ENCODE measurements around the gene TOR1B. TPM values are rescaled to one million over a fixed set of nuclear protein-coding genes. Genes with fewer than 3 reads are reported as not detected.

TOR1B gene
- total and polyA plus RNA-seq, 5 experiments from 2014 or later = 12.3 to 27.8 (median 20.2) TPM

DNA sequence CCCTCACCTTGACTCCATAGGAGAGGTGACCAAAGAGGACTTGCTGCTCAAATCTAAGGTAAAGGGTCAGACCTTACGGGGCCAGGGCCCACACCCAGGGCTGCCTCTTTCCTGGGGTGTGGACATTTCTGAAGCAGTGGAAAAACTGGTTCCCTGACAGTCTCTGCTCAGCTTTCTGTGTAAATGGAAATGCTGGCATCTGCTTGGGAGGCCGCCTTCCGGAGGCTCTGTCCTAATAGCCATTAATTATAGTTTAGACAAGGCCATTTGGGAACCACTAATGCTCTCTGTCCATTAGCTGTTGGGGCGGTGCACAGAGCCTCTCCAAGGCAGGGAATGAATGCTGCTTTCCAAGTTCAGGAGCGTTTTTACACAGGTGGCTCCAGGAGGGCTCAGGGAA is 49.6 kb downstream of the TOR1B start:
- Mint-ChIP-seq H3K4me1 (peaks cover 23 to 90% (median 48%) of the 10 kb centered on the region in 4 donors), H3K27me3 (no peaks in the 10 kb centered on the region), H3K4me3 (no peak overlapping the region), H3K27ac (no peak overlapping the region), H3K36me3 (peaks cover 3 to 77% (median 44%) of the 10 kb centered on the region in 3 donors), H3K9me3 (no peaks in the 10 kb centered on the region)
- POLR2A ChIA-PET = interaction anchor here (1.3 to 3.5 kb wide), 3 partner anchors 8 to 34 kb away, joined by 3 to 10 read pairs (median 5); no protein-coding TSS in a partner anchor
- no peak for DNase-seq
- no peak for ATAC-seq

DNA sequence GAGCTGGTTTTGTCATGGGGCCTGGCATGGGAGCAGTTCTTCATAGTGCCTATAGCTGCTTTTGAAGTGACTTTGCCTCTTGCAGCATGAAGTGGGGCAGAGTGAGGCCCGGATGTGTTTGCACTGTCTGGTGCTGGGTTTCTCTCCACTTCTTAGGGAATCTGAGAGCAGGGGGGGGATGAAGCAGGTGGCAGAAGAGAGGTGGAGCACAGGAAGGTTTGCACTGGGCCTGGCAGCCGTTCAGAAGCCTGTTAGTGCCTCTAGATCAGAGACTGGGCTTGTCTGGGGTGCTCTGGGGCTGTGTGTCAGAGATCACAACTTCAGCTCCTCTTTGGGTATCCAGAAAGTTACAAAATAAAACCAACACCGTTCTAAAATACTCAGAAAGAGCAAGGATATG is 50.6 kb downstream of the TOR1B start:
- no peaks in the 10 kb centered on the region for H3K27me3 Mint-ChIP-seq
- peaks cover 25 to 92% (median 48%) of the 10 kb centered on the region in 4 donors for H3K4me1 Mint-ChIP-seq
- H3K4me3 Mint-ChIP-seq = peak overlapping the region in 7 of 10 donors; percentile 18 to 75 (median 44)
- POLR2A ChIA-PET = interaction anchor here (0.6 to 3.5 kb wide), 5 partner anchors 9 to 708 kb away, joined by 3 to 10 read pairs (median 4); no protein-coding TSS in a partner anchor
- ATAC-seq (no peak), DNase-seq (no peak)
- H3K27ac Mint-ChIP-seq = peak overlapping the region in 8 of 10 donors; percentile 9 to 80 (median 63)
- no peaks in the 10 kb centered on the region for H3K9me3 Mint-ChIP-seq
- peaks cover 3 to 76% (median 49%) of the 10 kb centered on the region in 3 donors for H3K36me3 Mint-ChIP-seq

GRCh38 chr9:129854588-129855110 is 51.7 kb downstream of the TOR1B start:
- Mint-ChIP-seq H3K9me3 (no peaks in the 10 kb centered on the region), H3K27me3 (no peaks in the 10 kb centered on the region), H3K4me3 (peak overlapping the region; percentile 36 to 77 (median 72)), H3K4me1 (peaks cover 25 to 86% (median 48%) of the 10 kb centered on the region in 4 donors), H3K27ac (peak overlapping the region; percentile 9 to 83 (median 72)), H3K36me3 (peaks cover 3 to 78% (median 49%) of the 10 kb centered on the region in 3 donors)
- ATAC-seq (peak; percentile 85 to 90), DNase-seq (peak in 6 of 10 donors; percentile 38 to 56 (median 51))
- POLR2A ChIA-PET = interaction anchor here (0.7 to 3.5 kb wide), 7 partner anchors 8 to 31 kb away, joined by 3 to 10 read pairs (median 4); partner anchors contain the start of gene TOR1A

DNA sequence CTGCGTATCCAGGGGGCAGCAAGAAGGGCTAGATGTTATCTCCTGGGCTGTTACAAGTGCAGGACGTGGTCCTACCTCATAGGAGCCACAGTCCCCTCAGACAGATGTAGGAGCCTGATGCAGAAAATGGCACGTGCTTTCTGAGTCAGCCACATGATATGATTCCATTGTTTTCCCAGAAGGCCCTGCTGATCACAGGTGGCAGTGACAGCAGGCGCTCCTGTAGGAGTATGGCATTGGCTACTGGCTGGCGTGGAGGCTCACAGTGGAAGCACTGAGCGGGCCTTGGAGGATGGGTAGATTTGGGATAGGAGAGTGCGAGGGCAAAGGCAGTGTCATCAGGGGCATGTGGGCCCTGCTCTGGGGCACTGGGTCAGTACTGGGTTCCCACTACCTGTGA is 54.2 kb downstream of the TOR1B start:
- Mint-ChIP-seq H3K4me3 (no peak overlapping the region), H3K27ac (peak overlapping the region in 6 of 10 donors; percentile 4 to 85 (median 23)), H3K27me3 (no peaks in the 10 kb centered on the region), H3K36me3 (peaks cover 3 to 74% (median 39%) of the 10 kb centered on the region in 3 donors), H3K4me1 (peaks cover 22 to 77% (median 51%) of the 10 kb centered on the region in 4 donors), H3K9me3 (no peaks in the 10 kb centered on the region)
- DNase-seq (no peak), ATAC-seq (no peak)
- POLR2A ChIA-PET = no interaction called here

DNA sequence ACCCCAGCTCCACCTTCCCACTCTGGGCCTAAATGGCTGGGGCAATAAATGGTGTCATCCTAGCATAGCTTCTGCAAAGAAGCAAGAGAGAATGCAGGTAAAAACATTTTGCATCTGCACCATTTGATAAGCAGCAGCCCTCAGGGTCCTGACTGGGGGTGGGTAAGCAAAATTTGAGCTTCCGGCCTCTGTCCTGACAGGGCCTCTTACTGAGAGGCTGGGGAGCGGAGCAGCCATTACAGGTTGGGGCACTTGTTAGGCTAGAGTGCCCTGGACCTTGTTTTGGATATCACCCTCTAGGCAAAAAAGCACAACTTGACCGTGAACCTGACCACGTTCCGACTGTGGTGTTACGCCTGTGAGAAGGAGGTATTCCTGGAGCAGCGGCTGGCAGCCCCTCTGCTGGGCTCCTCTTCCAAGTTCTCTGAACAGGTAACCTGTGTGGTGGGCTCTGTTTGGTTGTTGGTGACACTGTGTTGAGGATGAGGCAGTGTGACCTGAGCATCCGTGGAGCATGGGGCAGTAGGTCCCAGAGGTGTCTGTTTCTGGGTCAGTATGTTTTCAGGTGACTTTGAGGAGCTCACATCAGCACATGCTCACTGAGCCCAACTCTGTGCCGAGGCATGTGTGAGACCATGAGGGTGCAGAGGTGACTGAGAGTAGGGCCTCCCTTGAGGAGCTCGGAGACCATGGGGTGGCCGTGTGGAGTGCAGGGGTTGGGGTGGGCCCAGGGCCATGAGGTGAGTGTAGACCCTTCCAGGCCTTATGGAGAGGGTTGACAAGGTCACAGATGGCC is 55.4 kb downstream of the TOR1B start:
- Mint-ChIP-seq H3K9me3 (no peaks in the 10 kb centered on the region), H3K4me3 (no peak overlapping the region), H3K27ac (peak overlapping the region in 7 of 10 donors; percentile 32 to 85 (median 73)), H3K36me3 (peaks cover 3 to 69% (median 34%) of the 10 kb centered on the region in 3 donors), H3K4me1 (peaks cover 23 to 76% (median 54%) of the 10 kb centered on the region in 4 donors), H3K27me3 (no peaks in the 10 kb centered on the region)
- POLR2A ChIA-PET = interaction anchor here (1.2 kb wide), 1 partner anchor 22 kb away, joined by 6 read pairs; the partner anchor contains the start of gene USP20
- ATAC-seq (no peak), DNase-seq (no peak)

Other genes with a start within 250 kb of the TOR1B start
- gene C9orf50, start 182.1 kb upstream of the TOR1B start, total RNA-seq = not detected
- not detected for gene C9orf50, start 182.1 kb upstream of the TOR1B start, polyA plus RNA-seq
- gene NTMT1, start 177.0 kb upstream of the TOR1B start, total RNA-seq = 10 to 100 TPM; 34.5 to 35.1 TPM
- 10 to 100 TPM; 40.8 to 57.8 (median 45.2) TPM for gene NTMT1, start 177.0 kb upstream of the TOR1B start, polyA plus RNA-seq
- 10 to 100 TPM; 33.7 to 35.7 TPM for gene ASB6, start 161.0 kb upstream of the TOR1B start, total RNA-seq
- 10 to 100 TPM; 14.8 to 29.1 (median 19.8) TPM for gene ASB6, start 161.0 kb upstream of the TOR1B start, polyA plus RNA-seq
- not detected for gene PRRX2, start 137.5 kb upstream of the TOR1B start, total RNA-seq
- gene PRRX2, start 137.5 kb upstream of the TOR1B start, polyA plus RNA-seq = not detected
- not detected for gene PTGES, start 50.1 kb upstream of the TOR1B start, total RNA-seq
- under 1 TPM in 1 of 3 donors, not detected in 2; 0.16 TPM for gene PTGES, start 50.1 kb upstream of the TOR1B start, polyA plus RNA-seq
- 10 to 100 TPM; 33.4 to 34.3 TPM for gene TOR1A, start 21.0 kb downstream of the TOR1B start, total RNA-seq
- 10 to 100 TPM; 42.6 to 55.0 (median 47.1) TPM for gene TOR1A, start 21.0 kb downstream of the TOR1B start, polyA plus RNA-seq
- 100 to 1,000 TPM in 1 of 2 experiments, 10 to 100 TPM in 1; 98.7 to 104 TPM for gene C9orf78, start 32.1 kb downstream of the TOR1B start, total RNA-seq
- 100 to 1,000 TPM; 191 to 242 (median 222) TPM for gene C9orf78, start 32.1 kb downstream of the TOR1B start, polyA plus RNA-seq
- 100 to 1,000 TPM; 117 to 124 TPM for gene USP20, start 32.3 kb downstream of the TOR1B start, total RNA-seq
- 10 to 100 TPM; 37.1 to 76.4 (median 49.4) TPM for gene USP20, start 32.3 kb downstream of the TOR1B start, polyA plus RNA-seq
- gene FNBP1, start 240.0 kb downstream of the TOR1B start, total RNA-seq = 100 to 1,000 TPM; 156 to 164 TPM
- gene FNBP1, start 240.0 kb downstream of the TOR1B start, polyA plus RNA-seq = 100 to 1,000 TPM; 130 to 143 (median 136) TPM

Measured in naive thymus-derived CD8-positive, alpha-beta T cell (primary cell).